ENCODE measurements around the gene TRIP10.

The TRIP10 gene

DNA sequence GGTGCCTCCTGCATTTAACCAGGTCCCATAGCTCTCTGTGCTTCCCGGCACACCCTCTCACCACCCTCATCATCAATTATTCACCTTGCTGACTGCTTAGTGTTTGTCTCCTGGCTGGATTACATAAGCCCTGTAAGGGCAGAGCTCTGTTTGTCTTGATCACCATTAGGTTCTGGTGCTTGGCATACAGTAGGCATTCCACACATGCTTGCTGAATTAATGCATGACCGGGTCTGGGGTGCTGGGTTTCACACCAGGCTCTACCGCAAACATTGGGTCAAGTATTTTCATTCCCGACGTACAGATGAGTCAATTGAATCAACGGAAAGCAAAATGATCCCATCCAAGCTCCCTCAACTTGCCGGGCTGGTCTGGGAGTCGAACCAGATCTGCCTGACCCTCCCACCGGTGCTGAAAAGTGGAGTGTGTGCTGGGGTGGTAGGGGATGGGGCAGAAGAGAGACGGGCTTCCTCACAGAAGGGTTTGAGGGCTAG lies 61.6 kb downstream of the TRIP10 start:
- no peak for DNase-seq

All from NCI-H1694 (cell line).